ENCODE data around the gene CMA1. TPM values are rescaled to one million over a fixed set of nuclear protein-coding genes. Genes with fewer than 3 reads are reported as not detected.
"Not testable (repeated sequence)": the region's sequence is repeated elsewhere in the genome, so short reads cannot be mapped to it uniquely, and the experiment has no call there.

The CMA1 gene
- total RNA-seq, 2 donors from 2014 or later = not detected

DNA sequence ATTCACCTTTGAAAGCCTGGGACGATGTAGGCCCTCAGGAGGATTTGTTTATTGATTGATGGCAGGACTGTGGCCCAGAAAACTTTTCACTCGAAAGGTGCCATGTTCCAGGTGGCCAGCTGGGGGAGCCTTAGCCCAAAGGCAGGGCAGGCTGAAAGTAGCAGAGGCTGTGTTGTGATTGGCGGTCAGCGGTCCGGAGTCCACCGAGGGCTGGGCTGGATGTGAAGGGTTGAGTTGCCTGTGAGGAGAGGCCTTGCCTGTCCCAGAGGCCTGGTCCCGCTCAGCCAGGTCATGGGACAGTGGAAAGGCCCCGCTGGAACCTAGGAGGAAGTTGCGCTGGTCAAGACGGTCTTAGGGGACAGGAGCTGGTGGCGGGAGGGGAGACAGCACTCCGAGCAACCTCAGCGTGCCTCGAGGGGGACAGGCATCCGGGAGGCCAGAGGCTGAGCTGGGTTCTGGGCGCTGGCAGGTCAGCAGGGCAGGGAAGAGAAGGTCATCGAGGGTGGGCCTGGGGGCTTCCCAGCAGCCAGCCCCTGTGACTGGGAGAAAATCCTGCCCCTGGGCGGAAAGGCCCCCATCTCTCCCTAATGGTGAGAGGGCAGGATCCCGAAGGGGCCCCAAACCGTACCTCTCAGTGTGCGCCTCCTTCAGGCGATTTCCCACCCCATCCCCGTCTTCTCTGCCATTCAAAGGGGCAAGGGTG, 26.3 kb downstream of the CMA1 start:
- peak overlapping the region in 1 of 2 donors; percentile 55 for H3K27ac Mint-ChIP-seq
- DNase-seq (ENCODE audit: low spot score in 2 of 2) (peak in 1 of 2 donors; percentile 64), ATAC-seq (peak; percentile 71 to 76)
- H3K36me3 Mint-ChIP-seq = peaks cover 0 to 10% of the 10 kb centered on the region in 2 donors
- no peaks in the 10 kb centered on the region for H3K9me3 Mint-ChIP-seq

- H3K27ac Mint-ChIP-seq; ATAC-seq; H3K9me3 Mint-ChIP-seq; DNase-seq (ENCODE audit: low spot score in 2 of 2); H3K36me3 Mint-ChIP-seq: not testable (repeated sequence)
Observed at GRCh38 chr14:24479999-24480398, 28.1 kb downstream of the CMA1 start.

GRCh38 chr14:24475261-24475660, 32.8 kb downstream of the CMA1 start:
- Mint-ChIP-seq H3K27ac (peak overlapping the region in 1 of 2 donors; percentile 73), H3K9me3 (no peaks in the 10 kb centered on the region), H3K36me3 (peaks cover 0 to 18% of the 10 kb centered on the region in 2 donors)
- ATAC-seq (no peak), DNase-seq (ENCODE audit: low spot score in 2 of 2) (no peak)

DNA sequence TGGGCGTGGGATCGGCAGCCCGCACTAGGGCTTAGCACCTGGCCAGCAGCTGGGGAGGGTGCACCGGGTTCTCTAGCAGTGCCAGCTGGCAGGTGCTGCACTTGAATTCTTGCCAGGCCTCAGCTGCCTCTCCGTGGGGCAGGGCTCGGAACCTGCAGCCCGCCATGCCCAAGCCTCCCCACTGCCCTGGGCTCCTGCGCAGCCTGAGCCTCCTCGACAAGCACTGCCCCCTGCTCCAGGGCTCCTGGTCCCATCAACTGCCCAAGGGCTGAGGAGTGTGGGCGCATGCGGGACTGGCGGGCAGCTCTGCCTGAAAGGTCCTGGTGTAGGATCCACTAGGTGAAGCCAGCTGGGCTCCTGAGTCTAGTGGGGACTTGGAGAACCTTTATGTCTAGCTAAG, 34.9 kb downstream of the CMA1 start:
- H3K27ac Mint-ChIP-seq = no peak overlapping the region
- no peak for DNase-seq (ENCODE audit: low spot score in 2 of 2)
- peaks cover 0 to 8% of the 10 kb centered on the region in 2 donors for H3K36me3 Mint-ChIP-seq
- no peak for ATAC-seq
- no peaks in the 10 kb centered on the region for H3K9me3 Mint-ChIP-seq

- not testable (repeated sequence) for DNase-seq (ENCODE audit: low spot score in 2 of 2); H3K27ac Mint-ChIP-seq; H3K9me3 Mint-ChIP-seq; ATAC-seq; H3K36me3 Mint-ChIP-seq
Observed at GRCh38 chr14:24470450-24470849, 37.6 kb downstream of the CMA1 start.

DNA sequence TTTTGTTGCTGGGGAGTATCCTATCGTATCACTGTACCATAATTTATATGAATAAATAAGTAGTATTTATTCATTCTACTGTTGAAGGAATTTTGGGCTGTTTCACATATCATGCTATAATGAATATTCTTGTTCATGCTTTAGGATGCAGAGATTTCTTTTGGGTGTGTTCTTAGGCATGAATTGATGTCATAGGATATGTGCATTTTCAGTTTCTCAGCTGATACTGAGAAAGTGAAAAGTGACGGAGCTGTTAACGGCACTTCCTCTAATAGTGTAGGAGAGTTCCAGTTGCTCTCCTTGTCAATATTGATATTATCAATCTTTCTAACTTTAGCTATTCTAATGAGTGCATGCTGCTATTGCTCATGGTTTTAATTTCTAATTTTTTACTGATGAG, 42.3 kb downstream of the CMA1 start:
- DNase-seq (ENCODE audit: low spot score in 2 of 2) (no peak), ATAC-seq (no peak)
- peaks cover 0 to 9% of the 10 kb centered on the region in 2 donors for H3K9me3 Mint-ChIP-seq
- no peak overlapping the region for H3K27ac Mint-ChIP-seq
- H3K36me3 Mint-ChIP-seq = peaks cover 0 to 4% of the 10 kb centered on the region in 2 donors

- no peak for DNase-seq (ENCODE audit: low spot score in 2 of 2)
- ATAC-seq = no peak
- Mint-ChIP-seq H3K36me3 (peaks cover 0 to 4% of the 10 kb centered on the region in 2 donors), H3K27ac (no peak overlapping the region), H3K9me3 (peaks cover 0 to 9% of the 10 kb centered on the region in 2 donors)
Observed at GRCh38 chr14:24465368-24465767, 42.7 kb downstream of the CMA1 start.

GRCh38 chr14:24463884-24464785, 43.9 kb downstream of the CMA1 start:
- Mint-ChIP-seq H3K9me3 (peaks cover 0 to 9% of the 10 kb centered on the region in 2 donors), H3K36me3 (peaks cover 0 to 4% of the 10 kb centered on the region in 2 donors), H3K27ac (no peak overlapping the region)
- no peak for DNase-seq (ENCODE audit: low spot score in 2 of 2)
- no peak for ATAC-seq

GRCh38 chr14:24463017-24463883, 44.8 kb downstream of the CMA1 start:
- peak in 1 of 2 donors; percentile 64 for ATAC-seq
- Mint-ChIP-seq H3K9me3 (peaks cover 0 to 9% of the 10 kb centered on the region in 2 donors), H3K27ac (no peak overlapping the region), H3K36me3 (peaks cover 0 to 4% of the 10 kb centered on the region in 2 donors)
- DNase-seq (ENCODE audit: low spot score in 2 of 2) = no peak

DNA sequence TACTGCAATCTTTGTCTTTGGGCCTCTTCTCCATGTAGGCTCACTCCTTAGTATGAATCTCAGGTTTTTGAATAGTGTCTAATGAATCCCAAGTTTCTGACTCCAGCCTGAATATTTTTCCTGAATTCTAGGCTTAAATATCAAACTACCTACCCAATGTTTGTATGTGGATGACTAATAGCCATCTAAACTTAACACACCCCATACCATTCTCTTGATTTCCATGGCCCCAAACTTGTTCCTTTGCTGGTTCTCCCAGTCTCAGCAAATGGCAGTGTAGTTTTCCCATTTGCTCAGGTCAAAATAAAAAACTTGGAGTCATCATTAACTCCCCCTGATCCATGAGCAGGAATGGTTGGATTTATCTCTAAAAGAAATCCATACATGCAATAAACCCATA, 46.7 kb downstream of the CMA1 start:
- ATAC-seq = no peak
- H3K36me3 Mint-ChIP-seq = peaks cover 0 to 9% of the 10 kb centered on the region in 2 donors
- no peak overlapping the region for H3K27ac Mint-ChIP-seq
- H3K9me3 Mint-ChIP-seq = no peaks in the 10 kb centered on the region
- DNase-seq (ENCODE audit: low spot score in 2 of 2) = no peak

DNA sequence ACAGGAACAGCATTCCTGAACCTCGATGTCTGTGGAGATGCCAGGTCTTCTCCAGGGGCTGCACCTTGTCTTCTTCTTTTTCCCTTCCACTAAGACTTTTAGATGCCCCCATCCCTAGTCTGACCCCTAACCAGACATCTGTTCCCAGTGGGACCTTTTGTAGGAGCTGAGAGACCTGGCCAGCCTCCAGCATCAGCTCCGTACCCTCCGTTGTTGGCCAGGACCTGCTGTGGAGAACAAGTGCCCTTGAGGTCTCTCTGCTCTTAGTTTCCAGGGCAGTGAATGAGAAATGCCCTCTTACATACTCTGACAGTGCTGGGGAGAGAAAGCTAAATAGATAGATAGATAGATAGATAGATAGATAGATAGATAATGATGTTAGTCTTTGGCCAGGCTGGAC, 48.7 kb downstream of the CMA1 start:
- no peak overlapping the region for H3K27ac Mint-ChIP-seq
- H3K9me3 Mint-ChIP-seq = no peaks in the 10 kb centered on the region
- no peak for DNase-seq (ENCODE audit: low spot score in 2 of 2)
- peaks cover 0 to 10% of the 10 kb centered on the region in 2 donors for H3K36me3 Mint-ChIP-seq
- ATAC-seq = no peak

- H3K9me3 Mint-ChIP-seq = peaks cover 0 to 5% of the 10 kb centered on the region in 2 donors
- H3K27ac Mint-ChIP-seq = no peak overlapping the region
- peaks cover 5 to 15% of the 10 kb centered on the region in 2 donors for H3K36me3 Mint-ChIP-seq
- ATAC-seq (no peak), DNase-seq (ENCODE audit: low spot score in 2 of 2) (no peak)
Observed at GRCh38 chr14:24458736-24459135, 49.3 kb downstream of the CMA1 start.

DNA sequence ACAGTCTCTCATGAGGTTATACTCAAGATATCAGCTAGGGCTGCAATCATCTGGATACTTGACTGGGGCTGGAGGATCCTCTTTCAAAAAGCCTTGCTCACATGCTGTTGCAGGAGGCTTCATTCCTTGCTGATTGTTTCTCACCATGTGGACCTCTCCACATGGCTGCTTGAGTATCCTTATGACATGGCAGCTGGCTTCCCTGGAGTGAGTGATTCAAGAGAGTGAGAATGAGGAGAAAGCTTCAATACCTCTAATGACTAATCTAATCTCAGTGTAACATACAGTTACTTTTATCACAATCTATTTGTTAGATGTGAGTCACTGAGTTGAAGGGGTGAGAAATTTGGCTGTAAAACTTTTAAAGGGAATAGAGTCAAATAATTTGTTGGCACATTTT, 51.1 kb downstream of the CMA1 start:
- DNase-seq (ENCODE audit: low spot score in 2 of 2) (no peak), ATAC-seq (peak; percentile 62 to 79)
- peaks cover 0 to 6% of the 10 kb centered on the region in 2 donors for H3K9me3 Mint-ChIP-seq
- H3K36me3 Mint-ChIP-seq = peaks cover 6 to 17% of the 10 kb centered on the region in 2 donors
- no peak overlapping the region for H3K27ac Mint-ChIP-seq

All from activated naive CD4-positive, alpha-beta T cell treated with anti-CD3 and anti-CD28 coated beads, Interleukin-2, amount 50 U/mL, for 72 hours (primary cell).